ENCODE data around the gene KCNG2.

Gene KCNG2

DNA sequence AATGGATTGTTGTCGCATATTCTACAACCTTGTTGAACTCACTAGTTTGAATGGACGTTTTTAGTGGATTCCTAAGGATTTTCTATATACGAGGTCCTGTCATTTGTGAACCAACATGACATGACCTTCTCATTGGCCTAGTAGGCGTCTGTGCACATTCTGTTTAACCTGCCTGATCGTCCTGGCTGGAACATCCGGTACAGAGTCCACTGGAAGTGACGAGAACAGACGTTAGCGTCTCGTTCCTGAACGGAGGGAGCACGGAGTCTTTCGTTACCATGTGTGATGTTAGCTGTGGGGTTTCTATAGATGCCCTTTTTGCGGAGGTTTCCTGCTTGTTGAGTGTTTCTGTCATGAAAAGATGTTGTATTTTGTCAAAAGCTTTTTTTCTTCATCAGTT is 91.8 kb downstream of the KCNG2 start:
- no peak for DNase-seq

- DNase-seq = no peak
Observed at GRCh38 chr18:79890674-79891073, 92.9 kb downstream of the KCNG2 start.

DNA sequence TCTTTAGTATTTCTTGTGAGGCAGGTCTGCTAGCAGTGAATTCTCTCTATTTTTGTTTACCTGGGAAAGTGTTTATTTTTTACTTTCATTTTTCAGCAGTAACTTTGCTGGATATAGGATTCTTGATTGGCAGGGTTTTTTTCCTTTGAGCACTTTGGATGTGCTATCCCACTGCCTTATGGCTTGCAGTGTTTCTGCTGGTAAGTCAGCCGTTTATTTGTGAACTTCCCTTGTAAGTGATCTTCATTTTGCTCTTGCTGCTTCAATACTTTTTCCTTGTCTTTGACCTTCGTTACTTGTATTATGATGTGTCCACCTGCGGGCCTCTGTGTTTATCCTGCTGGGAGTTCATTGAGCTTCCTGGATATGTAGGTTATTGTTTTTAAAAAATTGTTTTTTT is 99.0 kb downstream of the KCNG2 start:
- DNase-seq = no peak

DNA sequence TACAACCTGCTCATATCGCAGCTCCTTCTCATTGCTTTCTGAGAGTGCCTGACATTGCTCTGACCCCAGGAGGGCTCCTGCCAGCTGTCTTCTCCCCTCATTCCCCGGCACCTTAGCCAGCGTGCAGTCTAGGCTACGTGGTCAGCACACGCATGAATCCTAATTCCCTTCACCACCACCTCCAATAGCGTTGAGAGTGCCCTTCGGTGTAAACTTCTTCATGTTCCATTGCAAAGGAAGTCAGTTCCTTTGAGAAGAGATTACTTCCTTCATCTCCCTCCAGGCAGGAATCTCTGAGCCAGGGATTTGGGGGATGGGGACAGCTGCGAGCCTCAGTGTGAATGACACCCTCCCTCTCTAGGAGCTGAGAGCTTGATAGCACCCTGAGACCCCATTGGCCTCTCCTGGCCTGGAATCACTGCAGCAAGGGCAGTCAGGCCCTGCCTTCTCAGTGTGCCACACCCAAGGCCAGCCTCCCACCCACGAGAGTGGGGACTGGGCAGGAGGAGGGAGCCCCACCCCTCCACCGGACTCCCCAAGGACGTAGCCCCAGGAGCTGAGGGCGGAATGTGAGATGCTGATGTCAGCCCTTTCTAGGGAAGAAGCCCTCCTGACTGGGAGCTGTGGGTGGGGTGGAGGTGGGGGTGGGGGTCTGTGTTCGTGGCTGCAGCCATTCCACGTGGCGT is 100.3 kb downstream of the KCNG2 start:
- no peak for DNase-seq

DNA sequence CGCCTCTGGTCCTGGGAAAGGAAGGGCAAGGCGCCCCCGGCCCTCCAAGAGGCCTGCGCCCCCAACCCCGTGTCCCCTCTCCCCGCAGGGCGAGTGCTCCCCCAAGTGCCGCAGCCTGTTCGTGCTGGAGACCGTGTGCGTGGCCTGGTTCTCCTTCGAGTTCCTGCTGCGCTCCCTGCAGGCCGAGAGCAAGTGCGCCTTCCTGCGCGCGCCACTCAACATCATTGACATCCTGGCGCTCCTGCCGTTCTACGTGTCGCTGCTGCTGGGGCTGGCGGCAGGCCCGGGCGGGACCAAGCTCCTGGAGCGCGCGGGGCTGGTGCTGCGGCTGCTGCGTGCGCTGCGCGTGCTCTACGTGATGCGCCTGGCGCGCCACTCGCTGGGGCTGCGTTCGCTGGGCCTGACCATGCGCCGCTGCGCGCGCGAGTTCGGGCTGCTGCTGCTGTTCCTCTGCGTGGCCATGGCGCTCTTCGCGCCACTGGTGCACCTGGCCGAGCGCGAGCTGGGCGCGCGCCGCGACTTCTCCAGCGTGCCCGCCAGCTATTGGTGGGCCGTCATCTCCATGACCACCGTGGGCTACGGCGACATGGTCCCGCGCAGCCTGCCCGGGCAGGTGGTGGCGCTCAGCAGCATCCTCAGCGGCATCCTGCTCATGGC is 101.3 kb downstream of the KCNG2 start:
- DNase-seq = no peak

DNA sequence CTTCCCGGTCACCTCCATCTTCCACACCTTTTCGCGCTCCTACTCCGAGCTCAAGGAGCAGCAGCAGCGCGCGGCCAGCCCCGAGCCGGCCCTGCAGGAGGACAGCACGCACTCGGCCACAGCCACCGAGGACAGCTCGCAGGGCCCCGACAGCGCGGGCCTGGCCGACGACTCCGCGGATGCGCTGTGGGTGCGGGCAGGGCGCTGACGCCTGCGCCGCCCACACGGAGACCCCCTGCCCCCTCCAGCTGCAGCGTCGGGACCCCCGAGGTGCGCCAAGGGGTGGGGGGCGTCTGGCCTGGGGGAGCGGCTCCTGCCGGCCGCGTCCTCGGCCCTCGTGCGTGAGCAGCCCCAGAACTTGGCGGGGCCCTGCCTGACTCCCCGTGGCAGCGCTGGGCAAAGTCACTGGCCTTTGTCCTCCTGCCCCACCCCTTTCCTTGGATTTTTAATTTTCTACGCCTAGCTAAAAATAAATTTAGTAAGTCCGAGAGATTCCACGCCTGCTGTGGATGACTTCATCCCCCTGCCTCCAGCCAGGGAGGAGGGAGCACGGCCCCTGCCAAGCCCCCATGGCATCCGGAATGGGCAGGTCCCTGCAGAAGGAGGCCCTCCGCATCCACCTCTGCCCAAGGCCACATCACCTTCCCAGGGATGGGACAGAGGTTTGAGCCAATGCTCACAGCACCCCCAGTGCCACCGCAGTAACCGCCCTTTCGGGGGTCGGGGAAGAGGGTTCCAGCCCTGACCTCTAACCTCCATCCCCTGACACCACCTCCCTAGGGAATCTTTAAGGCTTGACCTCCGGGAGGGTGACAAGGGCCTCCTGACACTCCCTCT is 102.1 kb downstream of the KCNG2 start:
- no peak for DNase-seq

- DNase-seq = no peak
Observed at GRCh38 chr18:79900610-79901570, 103.2 kb downstream of the KCNG2 start.

DNA sequence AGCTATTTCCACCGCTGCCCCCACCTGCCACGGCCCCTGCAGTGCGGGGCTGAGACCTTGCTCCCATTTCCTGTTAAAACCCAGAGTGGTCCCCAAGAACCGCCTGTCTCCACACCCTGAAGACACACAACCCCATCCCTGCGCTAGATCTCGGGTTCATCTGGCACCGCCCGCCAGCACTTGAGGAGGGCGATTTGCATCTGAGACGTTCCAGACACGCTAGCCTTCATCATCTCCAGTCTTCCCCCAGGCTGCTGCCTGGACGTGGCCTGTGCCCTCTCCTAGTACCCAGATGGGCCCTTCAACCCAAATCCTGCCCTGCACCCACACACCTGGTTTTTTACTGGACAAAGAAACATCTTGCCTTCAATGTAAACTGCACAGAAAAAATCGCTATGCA is 103.9 kb downstream of the KCNG2 start:
- no peak for DNase-seq

- no peak for DNase-seq
Observed at GRCh38 chr18:79902075-79902474, 104.3 kb downstream of the KCNG2 start.

DNA sequence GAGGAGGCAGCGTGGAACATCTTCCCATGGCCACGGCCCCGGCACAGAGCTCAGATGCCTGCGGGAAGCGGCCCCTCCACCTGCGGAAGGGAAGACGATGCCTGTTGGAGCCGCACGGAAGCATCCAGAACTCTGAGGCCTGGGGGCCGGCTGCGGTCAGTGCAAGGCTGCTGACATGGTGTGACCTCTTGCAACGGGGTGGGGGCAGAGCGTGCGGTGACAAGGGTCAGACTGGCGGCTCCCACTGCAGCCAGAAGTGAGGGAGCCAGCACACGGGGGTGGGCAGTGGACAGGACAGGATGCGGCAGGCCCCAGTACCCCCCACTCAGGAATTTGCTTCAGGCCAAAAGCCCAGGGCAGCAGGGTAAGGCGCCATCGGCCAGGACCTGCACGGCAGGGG is 104.9 kb downstream of the KCNG2 start:
- DNase-seq = no peak

GRCh38 chr18:79903071-79903635 is 105.4 kb downstream of the KCNG2 start:
- DNase-seq = no peak

DNA sequence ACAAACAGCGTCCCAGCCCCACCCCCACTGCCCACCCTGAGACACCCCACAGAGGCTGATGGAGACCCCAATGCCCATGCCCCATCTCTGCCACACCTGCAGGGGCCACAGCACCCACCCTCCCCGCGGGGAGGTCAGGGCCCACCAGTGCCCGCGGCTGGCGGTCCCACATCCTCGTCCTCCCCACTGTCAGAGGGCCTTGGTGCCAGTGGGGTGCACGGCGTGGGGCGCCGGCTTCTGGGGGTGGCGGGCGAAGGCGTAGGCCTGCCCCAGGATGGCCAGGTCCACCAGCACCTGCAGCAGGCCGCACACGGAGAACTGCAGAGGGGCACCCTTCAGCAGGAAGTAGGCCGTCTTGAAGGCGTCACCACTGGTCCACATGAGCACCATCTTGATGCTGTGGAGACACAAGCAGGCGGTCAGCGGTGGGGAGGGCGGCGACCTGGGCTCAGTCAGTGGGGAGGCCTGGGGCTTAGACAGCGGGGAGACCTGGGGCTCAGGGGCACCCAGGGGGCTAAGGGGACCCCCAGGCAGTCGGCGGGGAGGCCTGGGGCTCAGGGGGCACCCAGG is 106.1 kb downstream of the KCNG2 start:
- no peak for DNase-seq

- DNase-seq = no peak
Observed at GRCh38 chr18:79904357-79905147, 106.8 kb downstream of the KCNG2 start.

DNA sequence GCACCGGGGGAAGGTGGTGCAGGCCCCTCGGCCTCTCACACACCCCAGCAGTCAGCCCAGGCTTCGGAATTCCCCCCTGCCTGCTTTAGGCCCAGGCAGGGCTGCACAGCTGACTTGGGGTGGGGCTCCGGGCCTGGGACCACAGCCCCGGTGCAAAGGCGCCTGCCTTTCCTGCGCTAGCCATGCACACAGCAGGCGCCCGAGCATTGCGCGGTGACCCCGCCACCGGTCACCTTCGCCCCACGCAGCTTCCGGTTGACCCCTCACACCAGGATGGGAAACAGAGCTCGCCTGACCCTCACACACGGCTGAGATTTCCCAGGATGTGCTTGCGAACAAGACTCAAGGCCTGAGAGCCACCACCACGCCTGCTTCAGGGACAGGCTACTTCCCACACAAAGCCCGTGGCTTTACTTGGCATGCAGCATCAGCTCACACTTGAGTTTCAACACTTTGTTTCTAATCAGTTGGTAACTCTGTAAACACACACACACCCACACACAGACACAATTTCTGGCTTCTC is 107.7 kb downstream of the KCNG2 start:
- DNase-seq = no peak

- DNase-seq = no peak
Observed at GRCh38 chr18:79905993-79906392, 108.3 kb downstream of the KCNG2 start.

DNA sequence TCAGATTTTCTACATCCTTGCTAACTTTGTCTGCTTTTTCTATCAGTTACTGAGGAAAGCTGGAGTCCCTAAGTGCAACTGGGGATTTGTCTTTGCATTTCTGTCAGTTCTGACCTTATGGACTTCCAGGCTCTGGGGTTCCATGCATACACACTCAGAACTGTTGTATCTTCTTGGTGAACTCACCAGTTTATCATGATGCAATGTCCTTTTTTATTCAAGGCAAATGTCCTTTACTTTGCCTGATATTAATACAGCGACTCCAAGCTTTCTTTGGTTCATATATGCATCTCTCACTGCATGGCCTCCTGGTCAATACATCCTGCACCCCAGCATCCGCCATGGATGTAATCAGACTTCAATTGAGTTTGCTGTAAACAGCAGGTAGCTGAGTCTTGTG is 109.0 kb downstream of the KCNG2 start:
- no peak for DNase-seq

DNA sequence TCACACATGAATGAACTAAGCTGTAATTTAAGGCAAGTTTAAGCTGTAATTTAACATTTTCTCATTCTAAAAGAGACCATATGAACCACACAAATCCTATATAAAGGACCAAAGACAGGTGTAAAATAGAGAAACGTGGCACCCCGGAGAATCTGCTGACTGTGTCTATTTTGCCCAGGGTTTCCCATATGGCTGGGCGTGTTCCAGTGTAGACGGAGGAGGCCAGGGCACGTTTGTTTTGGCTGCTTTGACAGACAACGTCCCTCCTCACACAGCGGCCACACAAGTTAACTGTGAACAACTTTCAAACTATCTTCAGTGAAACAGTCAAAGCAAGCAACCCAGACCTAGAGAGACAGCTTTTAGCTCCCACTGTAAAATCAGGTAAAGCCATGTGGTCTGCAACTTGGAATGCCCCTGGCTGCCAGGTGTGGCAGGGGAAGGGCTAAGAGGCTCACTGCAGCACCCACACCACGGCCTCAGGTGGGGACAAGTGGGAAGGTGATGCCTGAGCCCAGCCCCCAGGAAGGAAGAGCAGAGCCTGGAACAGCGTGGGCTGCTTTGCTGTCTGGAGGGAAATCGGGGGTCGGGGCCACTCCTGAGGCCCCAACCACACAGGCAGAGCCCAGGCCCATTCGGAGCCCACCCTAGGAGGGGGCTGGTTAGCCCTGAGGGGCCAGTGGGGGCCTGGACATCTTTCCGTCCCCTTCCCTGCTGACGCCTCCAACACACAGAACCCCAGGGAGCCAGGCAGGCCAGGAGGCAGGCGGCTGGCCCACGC is 113.0 kb downstream of the KCNG2 start:
- no peak for DNase-seq

- DNase-seq = no peak
Observed at GRCh38 chr18:79911344-79912270, 113.9 kb downstream of the KCNG2 start.

- DNase-seq = peak; percentile 24
Observed at GRCh38 chr18:79912409-79912991, 114.8 kb downstream of the KCNG2 start.
